Right renal pelvis (tissue), 4 donors: Measurements from ENCODE around the gene ITPR1. TPM values are rescaled to one million over a fixed set of nuclear protein-coding genes. Genes with fewer than 3 reads are reported as not detected.

ENCODE experiments used
- DNase-seq, 4 donors: peaks; one replicate each; pipeline ENCODE4 v3.0.0-alpha.2; 2013; ENCODE audit warnings: low read depth in 4 of 4, low spot score in 3 of 4, missing footprints in 1 of 4
- polyA plus RNA-seq, 4 donors: library from polyadenylated mRNA; unstranded; fragments of 120-200 nt; gene quantifications; one replicate each; pipeline ENCODE4 v1.2.1, GENCODE V29; 2013; ENCODE audit not compliant: insufficient read length in 4 of 4

The ITPR1 gene
- polyA plus RNA-seq, 4 donors: 48.1 to 61.2 (median 53.4) TPM

- DNase-seq: no peak
Observed at GRCh38 chr3:4766263-4766662, 273.1 kb downstream of the ITPR1 start.

- DNase-seq: no peak
Observed at GRCh38 chr3:4766716-4767499, 273.8 kb downstream of the ITPR1 start.

GRCh38 chr3:4768021-4768420, 274.9 kb downstream of the ITPR1 start:
- DNase-seq: no peak

GRCh38 chr3:4768521-4768920, 275.4 kb downstream of the ITPR1 start:
- DNase-seq: no peak

- DNase-seq: no peak
Observed at GRCh38 chr3:4770561-4770960, 277.4 kb downstream of the ITPR1 start.

GRCh38 chr3:4771243-4771642, 278.1 kb downstream of the ITPR1 start:
- DNase-seq: no peak

- DNase-seq: no peak
Observed at GRCh38 chr3:4772171-4772804, 279.1 kb downstream of the ITPR1 start.

GRCh38 chr3:4772858-4773257, 279.7 kb downstream of the ITPR1 start:
- DNase-seq: no peak

- no peak for DNase-seq
Observed at GRCh38 chr3:4773583-4773982, 280.4 kb downstream of the ITPR1 start.

- no peak for DNase-seq
Observed at GRCh38 chr3:4774531-4774930, 281.4 kb downstream of the ITPR1 start.

- DNase-seq: no peak
Observed at GRCh38 chr3:4776399-4776979, 283.3 kb downstream of the ITPR1 start.

GRCh38 chr3:4776980-4777581, 283.9 kb downstream of the ITPR1 start:
- DNase-seq: no peak

GRCh38 chr3:4778119-4778518, 285.0 kb downstream of the ITPR1 start:
- DNase-seq: no peak

GRCh38 chr3:4778740-4779139, 285.6 kb downstream of the ITPR1 start:
- no peak for DNase-seq

- DNase-seq: no peak
Observed at GRCh38 chr3:4780545-4780957, 287.4 kb downstream of the ITPR1 start.

GRCh38 chr3:4782095-4782494, 288.9 kb downstream of the ITPR1 start:
- DNase-seq: no peak

GRCh38 chr3:4785551-4785950, 292.4 kb downstream of the ITPR1 start:
- no peak for DNase-seq

- DNase-seq: no peak
Observed at GRCh38 chr3:4786431-4786830, 293.3 kb downstream of the ITPR1 start.

GRCh38 chr3:4791358-4791757, 298.2 kb downstream of the ITPR1 start:
- no peak for DNase-seq

GRCh38 chr3:4793311-4793710, 300.2 kb downstream of the ITPR1 start:
- DNase-seq: no peak

- no peak for DNase-seq
Observed at GRCh38 chr3:4794331-4794730, 301.2 kb downstream of the ITPR1 start.

- DNase-seq: no peak
Observed at GRCh38 chr3:4794798-4795197, 301.6 kb downstream of the ITPR1 start.
